Measurements from ENCODE around the gene PSENEN.

DNA sequence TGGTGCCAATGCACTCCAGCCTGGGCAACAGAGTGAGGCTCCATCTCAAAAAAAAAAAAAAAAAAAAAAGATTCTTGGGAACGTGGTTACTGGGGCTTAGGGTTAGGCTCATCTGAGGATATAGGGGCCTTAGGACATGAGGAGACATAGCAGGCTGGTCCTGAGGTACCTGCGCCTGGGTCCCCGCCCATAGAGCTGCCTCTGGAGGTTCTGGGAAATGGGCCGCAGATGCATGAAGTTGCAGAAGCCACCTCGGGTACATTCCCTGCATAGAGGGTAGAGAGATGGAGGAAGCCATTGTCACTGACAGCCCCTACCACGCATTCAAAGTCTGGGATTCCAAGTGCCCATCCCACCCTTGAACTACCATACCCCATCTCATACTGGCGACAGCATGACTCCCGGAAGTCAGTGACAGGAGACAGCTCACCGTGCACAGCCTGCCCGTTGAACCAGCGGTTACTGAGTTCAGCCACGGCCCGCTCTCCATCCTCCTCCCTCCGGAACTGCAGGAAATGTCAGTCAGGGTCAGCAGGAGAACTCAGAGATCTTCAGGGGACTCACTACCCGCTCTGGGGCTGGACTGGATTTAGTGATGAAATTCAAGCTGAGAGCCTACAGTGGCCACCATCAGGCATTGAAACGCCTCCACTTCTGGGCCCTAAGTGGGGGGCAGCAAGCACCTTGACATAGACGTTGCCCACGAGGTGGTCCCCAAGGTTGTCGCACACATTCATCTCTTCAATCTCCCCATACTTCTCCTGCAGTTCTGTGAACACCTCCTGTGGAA lies 1.6 kb upstream of the PSENEN start:
- TF ChIP-seq POLR2A (IDR thresholded peaks at IDR 0.05; ENCODE audit: low read depth, low read length): no peak
- TF ChIP-seq POLR2AphosphoS5 (IDR thresholded peaks at IDR 0.05; ENCODE audit: low read depth, low read length): no peak
- no peak for TF ChIP-seq TAF1 (IDR thresholded peaks at IDR 0.05; ENCODE audit: low read depth, low read length)
